Skin of body (tissue), 2 donors: ENCODE data around the gene ZNF385A. TPM values are rescaled to one million over a fixed set of nuclear protein-coding genes. Genes with fewer than 3 reads are reported as not detected.
A peak's percentile ranks its signal among the peaks of the same experiment; 100 is the strongest.
"Not testable (repeated sequence)": the region's sequence is repeated elsewhere in the genome, so short reads cannot be mapped to it uniquely, and the experiment has no call there.

Experiments used
- DNase-seq: peaks from one replicate; lab custom pipeline; 2025; lab: John Stamatoyannopoulos, UW
- total RNA-seq: library from RNA; depleted of rRNA; stranded (reverse); fragments of >200 nt; gene quantifications from one replicate; pipeline ENCODE4 v1.2.3, GENCODE V29; 2014

The ZNF385A gene
- total RNA-seq, 1 donor from 2014 or later: 10.5 TPM

DNA sequence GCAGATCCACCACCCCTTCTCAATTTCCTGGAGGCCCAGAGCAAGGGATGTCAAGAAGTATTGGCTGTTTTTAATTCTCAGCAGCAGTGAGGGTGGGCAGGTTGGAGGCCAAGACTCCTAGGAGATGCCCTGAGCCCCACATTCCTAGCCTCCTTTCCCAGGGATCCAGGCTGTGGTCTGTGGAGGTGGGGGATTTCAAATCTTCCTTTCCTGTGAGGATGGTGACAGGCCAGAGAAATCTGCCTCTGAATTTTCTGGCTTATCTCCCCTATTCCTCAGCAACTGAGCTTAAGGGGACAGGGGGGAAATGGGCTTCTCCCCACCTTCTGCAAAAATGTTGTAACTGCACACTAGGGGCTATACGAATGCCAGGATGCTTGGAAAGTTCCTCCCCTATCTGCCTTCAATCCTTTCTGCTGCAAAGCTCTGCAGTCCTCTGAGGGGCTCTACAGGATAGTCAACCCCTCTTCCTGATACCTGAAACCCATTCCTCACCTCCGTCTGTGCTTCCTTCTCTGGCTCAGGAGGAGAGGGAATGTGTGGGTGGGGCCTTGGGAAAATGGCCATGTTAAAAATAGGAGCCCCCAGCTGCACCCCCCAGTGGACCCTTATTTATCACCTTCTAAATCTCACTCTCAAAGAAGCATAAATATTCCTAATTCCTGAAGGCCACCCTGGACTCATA lies 26.9 kb downstream of the ZNF385A start:
- DNase-seq: no peak

DNA sequence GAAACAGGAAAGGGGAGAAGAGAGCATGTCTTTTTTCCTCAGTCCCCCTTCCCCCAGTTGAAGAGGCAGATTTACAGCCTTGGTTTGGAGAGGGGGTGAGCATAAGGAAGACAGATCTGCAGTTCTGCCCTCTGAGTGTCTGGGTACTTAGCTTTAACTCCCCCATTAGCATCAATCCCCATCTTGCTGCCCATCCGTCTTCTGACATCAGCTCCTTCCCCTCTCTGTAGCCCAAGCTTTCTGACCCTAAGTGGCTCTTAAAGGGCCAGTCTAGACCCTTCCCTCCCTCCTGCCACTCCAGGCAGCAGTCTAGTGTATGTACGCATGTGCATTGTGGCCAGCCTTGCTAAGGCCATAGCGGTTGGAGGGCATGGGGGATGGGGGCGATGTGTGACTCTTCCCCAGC lies 27.6 kb downstream of the ZNF385A start:
- peak; percentile 36 for DNase-seq

GRCh38 chr12:54356228-54356627 lies 28.3 kb downstream of the ZNF385A start:
- DNase-seq: no peak

- no peak for DNase-seq
These were observed 29.3 kb downstream of the ZNF385A start for GRCh38 chr12:54355104-54355815.

GRCh38 chr12:54354271-54354670 lies 30.3 kb downstream of the ZNF385A start:
- not testable (repeated sequence) for DNase-seq

GRCh38 chr12:54352891-54353874 lies 31.4 kb downstream of the ZNF385A start:
- peak; percentile 88 for DNase-seq

GRCh38 chr12:54352022-54352531 lies 32.5 kb downstream of the ZNF385A start:
- DNase-seq: peak; percentile 65

GRCh38 chr12:54351341-54351740 lies 33.2 kb downstream of the ZNF385A start:
- no peak for DNase-seq

DNA sequence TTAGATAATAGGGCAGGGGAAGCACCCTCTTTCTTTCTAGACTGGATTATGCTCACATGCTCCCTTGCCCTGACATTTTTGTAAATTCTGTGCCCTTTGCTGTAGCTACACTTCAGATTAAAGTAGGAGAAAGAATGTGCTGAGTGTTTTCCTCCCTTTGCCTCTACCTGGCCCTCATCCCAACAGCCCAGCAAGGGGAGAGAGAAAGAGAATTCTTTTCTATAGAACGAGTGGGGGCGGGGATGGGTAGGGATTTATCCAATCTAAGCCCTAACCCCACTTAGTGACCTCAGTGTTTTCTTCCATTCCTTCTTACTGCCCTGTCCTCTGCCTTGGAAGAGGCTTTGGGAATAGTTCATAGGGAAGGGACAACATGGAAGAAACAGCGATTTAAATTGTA lies 33.8 kb downstream of the ZNF385A start:
- DNase-seq: no peak

DNA sequence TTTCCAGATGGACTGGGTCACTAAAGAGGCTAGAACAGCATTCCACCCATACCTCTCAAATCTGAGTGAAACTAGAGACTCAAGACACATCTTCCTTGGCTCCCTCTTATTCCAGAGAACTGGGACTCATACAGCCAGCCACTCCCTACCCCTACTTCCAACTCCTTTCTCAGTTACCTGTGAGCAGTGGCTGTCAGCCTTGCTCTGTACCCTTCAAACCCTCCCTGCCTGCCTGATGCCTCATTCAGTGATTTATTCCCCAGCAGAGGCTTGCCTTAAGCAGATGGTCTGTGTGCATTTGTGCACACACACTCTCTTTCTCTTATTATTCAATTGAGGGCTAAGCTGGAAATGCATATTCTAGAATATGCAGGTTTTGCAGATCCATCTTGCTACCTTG lies 34.9 kb downstream of the ZNF385A start:
- no peak for DNase-seq

GRCh38 chr12:54349036-54349435 lies 35.5 kb downstream of the ZNF385A start:
- DNase-seq: no peak

GRCh38 chr12:54341378-54342300 lies 42.9 kb downstream of the ZNF385A start:
- DNase-seq: no peak

DNA sequence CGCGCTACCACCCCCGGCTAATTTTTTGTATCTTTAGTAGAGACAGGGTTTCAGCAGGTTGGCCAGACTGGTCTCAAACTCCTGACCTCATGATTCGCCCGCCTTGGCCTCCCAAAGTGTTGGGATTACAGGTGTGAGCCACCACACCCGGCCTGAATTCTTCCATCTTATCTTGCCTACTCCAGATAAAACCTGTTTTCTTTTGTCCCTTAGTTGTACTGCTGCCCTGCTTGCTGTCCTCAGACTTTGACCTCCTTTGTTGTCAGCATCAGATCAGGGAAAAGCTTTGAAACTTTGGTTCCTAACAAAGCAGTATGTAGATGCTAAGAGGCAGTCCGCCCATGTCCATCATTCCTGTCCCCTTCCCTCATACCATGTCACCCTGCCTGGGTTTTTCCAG lies 43.7 kb downstream of the ZNF385A start:
- no peak for DNase-seq

DNA sequence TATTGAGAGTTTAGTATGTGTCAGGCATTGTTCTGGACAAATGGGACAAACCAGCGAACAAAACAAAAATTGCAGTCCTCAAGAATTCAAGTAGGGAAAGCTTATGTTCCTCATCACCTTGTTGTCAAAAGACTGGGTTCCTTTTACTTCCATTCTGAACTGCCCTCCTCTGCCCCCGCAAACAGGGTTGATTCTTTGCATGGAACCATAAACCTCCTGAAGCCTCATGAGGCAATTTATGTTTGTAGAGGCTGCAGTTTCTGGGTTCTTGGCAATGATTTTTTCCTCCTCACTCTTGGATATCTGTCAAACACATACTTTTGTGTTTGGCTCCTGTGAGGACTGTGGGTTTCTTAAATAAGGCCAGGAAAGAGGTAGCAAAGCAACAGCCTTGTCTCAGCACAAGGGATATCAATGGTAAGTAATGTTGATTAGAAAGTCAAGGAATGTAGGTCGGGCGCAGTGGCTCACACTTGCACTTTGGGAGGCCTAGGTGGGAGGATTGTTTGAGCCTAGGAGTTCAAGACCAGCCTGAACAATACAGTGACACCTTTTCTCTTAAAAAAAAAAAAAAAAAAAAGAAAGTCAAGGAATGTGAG lies 45.7 kb downstream of the ZNF385A start:
- no peak for DNase-seq

- DNase-seq: no peak
These were observed 46.5 kb downstream of the ZNF385A start for GRCh38 chr12:54337854-54338650.

DNA sequence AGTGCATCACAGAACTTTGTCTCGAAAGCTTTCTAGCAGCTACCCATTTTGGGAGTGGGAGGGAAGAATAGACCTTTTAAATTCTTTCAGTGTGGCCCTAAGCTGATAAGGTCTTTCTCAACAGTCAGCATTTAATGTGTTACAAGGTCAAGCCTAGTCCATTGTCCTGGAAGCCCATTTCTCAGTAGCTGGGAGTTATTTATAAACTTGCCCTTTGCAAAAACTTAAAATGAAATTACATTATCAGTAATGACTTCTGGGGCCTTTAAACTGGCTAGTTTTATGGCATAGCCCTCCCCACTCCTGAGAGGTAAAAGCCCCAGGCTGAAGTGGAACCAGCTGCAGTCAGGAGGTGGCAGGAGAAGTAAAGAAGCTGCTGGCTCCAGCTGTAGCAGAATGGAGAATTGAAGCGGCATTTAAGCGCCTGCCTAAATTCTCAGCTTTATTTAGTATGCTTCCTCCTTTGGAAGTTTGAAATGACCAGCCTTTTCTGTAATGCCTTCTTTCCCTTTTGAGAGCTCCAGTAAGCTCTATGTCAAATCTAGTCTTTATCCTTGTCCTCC lies 47.2 kb downstream of the ZNF385A start:
- no peak for DNase-seq

- no peak for DNase-seq
These were observed 51.0 kb downstream of the ZNF385A start for GRCh38 chr12:54333420-54334034.

GRCh38 chr12:54331461-54331860 lies 53.1 kb downstream of the ZNF385A start:
- DNase-seq: no peak
